ENCODE results near the gene MVK.

DNA sequence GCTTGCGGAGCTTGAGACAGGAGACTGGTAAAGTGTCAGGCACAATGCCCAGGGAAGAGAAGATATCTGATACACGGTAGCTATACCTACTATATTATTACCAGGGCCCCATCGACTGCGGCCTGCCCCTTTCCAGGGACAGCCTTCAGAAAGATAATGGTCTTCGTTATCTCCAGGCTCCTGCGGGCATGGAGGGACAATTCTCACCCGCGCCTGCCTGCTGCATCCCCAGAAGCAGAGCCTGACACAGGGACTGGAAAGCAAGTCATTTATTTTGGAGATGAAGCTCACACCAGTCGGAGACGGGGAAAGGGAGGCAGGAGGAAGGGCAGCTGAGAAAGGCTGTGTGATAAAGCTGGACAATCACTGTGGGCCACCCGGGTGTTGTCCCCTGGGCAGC lies 72.1 kb downstream of the MVK start:
- TF ChIP-seq, protein P1, sequence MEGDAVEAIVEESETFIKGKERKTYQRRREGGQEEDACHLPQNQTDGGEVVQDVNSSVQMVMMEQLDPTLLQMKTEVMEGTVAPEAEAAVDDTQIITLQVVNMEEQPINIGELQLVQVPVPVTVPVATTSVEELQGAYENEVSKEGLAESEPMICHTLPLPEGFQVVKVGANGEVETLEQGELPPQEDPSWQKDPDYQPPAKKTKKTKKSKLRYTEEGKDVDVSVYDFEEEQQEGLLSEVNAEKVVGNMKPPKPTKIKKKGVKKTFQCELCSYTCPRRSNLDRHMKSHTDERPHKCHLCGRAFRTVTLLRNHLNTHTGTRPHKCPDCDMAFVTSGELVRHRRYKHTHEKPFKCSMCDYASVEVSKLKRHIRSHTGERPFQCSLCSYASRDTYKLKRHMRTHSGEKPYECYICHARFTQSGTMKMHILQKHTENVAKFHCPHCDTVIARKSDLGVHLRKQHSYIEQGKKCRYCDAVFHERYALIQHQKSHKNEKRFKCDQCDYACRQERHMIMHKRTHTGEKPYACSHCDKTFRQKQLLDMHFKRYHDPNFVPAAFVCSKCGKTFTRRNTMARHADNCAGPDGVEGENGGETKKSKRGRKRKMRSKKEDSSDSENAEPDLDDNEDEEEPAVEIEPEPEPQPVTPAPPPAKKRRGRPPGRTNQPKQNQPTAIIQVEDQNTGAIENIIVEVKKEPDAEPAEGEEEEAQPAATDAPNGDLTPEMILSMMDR (IDR thresholded peaks at IDR 0.05; ENCODE audit: low read depth, low read length), result no peak
- TF ChIP-seq POLR2A (IDR thresholded peaks at IDR 0.05; ENCODE audit: extremely low read depth, insufficient read length) (no peak), MYC (IDR thresholded peaks at IDR 0.05; ENCODE audit: low read depth, low read length) (no peak)
- TF ChIP-seq, protein P2, sequence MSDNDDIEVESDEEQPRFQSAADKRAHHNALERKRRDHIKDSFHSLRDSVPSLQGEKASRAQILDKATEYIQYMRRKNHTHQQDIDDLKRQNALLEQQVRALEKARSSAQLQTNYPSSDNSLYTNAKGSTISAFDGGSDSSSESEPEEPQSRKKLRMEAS (IDR thresholded peaks at IDR 0.05; ENCODE audit: low read depth, low read length), result no peak

All from NB4 (cell line).